MCF 10A (cell line): ENCODE data around the gene MISFA. TPM values are rescaled to one million over a fixed set of nuclear protein-coding genes. Genes with fewer than 3 reads are reported as not detected.

Experiments
- BruUV-seq: library from RNA; stranded (reverse); fragments of 400-500 nt; replicated peaks from 2 replicates; lab custom pipeline; 2021; lab: Mats Ljungman, UMichigan
- CTCF ChIA-PET: fragments of 300-600 bp; sonication (Branson Sonifier 250); formaldehyde crosslinking; extraction: SDS; loops from one replicate; lab custom pipeline; 2021; ENCODE audit warnings: antibody characterized with exemption, inconsistent platforms; lab: Yijun Ruan, JAX
- POLR2A ChIA-PET: fragments of 300-600, 350-650 bp; sonication (Branson Sonifier 250); formaldehyde crosslinking; extraction: SDS; loops from one replicate; lab custom pipeline; 2020; ENCODE audit warnings: antibody characterized with exemption, inconsistent platforms; lab: Yijun Ruan, JAX
- DNase-seq: peaks from one replicate; pipeline ENCODE4 v3.0.0-alpha.2; 2018; ENCODE audit not compliant: unreplicated experiment
- H3K27ac Mint-ChIP-seq: one replicate; pipeline ENCODE4 v1.8.0; 2022; ENCODE audit warnings: mild to moderate bottlenecking, low read depth, mixed read lengths; ENCODE audit not compliant: unreplicated experiment
- H3K27me3 Mint-ChIP-seq: one replicate; pipeline ENCODE4 v1.8.0; 2022; ENCODE audit warnings: mixed read lengths; ENCODE audit not compliant: insufficient read depth, unreplicated experiment
- H3K36me3 Mint-ChIP-seq: one replicate; pipeline ENCODE4 v1.8.0; 2022; ENCODE audit warnings: mild to moderate bottlenecking, moderate library complexity, mixed read lengths; ENCODE audit not compliant: insufficient read depth, unreplicated experiment
- H3K4me1 Mint-ChIP-seq: one replicate; pipeline ENCODE4 v1.8.0; 2022; ENCODE audit warnings: mixed read lengths; ENCODE audit not compliant: insufficient read depth, unreplicated experiment
- H3K4me3 Mint-ChIP-seq: one replicate; pipeline ENCODE4 v1.8.0; 2022; ENCODE audit warnings: mild to moderate bottlenecking, moderate library complexity, mixed read lengths; ENCODE audit not compliant: unreplicated experiment
- H3K9me3 Mint-ChIP-seq: one replicate; pipeline ENCODE4 v1.8.0; 2022; ENCODE audit warnings: mixed read lengths; ENCODE audit not compliant: unreplicated experiment
- CTCF ChIP-seq: fragments of 200-600 bp; IDR thresholded peaks from one replicate; pipeline ENCODE4 v1.8.0; 2022; ENCODE audit warnings: antibody characterized with exemption, mild to moderate bottlenecking; ENCODE audit not compliant: unreplicated experiment
- intact Hi-C: fragments of 100-400 bp; cut with micrococcal nuclease; formaldehyde crosslinking; loops from 2 replicates; pipeline ENCODE4 v1.14.1; 2022
- total RNA-seq: library from RNA; stranded (reverse); gene quantifications from 2 replicates; pipeline ENCODE4 v1.2.3, GENCODE V29; 2022

MISFA gene
- total RNA-seq, 1 experiment from 2014 or later: 2.4 TPM

DNA sequence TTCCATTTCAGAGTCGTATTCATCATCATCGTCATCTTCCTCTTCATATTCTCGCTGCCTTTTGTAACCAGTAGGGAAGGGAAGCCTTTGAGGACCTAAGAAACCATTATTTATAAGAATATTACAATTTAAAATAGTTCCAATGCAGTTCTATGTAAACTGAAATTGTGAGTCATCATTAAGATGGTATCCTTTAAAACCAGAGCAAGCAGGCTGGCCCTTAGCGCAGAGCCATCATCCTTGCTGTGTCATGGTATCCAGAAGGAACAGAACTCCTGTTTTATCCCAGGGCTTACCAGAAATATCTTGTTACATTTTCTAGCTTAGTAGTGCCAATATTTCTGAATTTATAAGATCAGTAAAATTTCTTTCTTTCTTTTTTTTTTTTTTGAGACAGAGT lies 12.8 kb downstream of the MISFA start:
- Mint-ChIP-seq H3K36me3 (peaks cover 69% of the 10 kb centered on the region), H3K27me3 (no peaks in the 10 kb centered on the region), H3K4me3 (no peak overlapping the region), H3K27ac (no peak overlapping the region), H3K9me3 (no peaks in the 10 kb centered on the region), H3K4me1 (no peaks in the 10 kb centered on the region)
- TF ChIP-seq CTCF: no peak
- no TSS peak for BruUV-seq
- intact Hi-C loops: no loop called here
- ChIA-PET POLR2A (interaction anchor here (1.0 kb wide), 1 partner anchor 19 kb away, joined by 3 read pairs; no protein-coding TSS in a partner anchor), CTCF (no interaction called here)
- DNase-seq: no peak

GRCh38 chr11:18614667-18615066 lies 15.1 kb downstream of the MISFA start:
- H3K27me3 Mint-ChIP-seq: no peaks in the 10 kb centered on the region
- ChIA-PET POLR2A (no interaction called here), CTCF (interaction anchor here (1.1 kb wide), 1 partner anchor 12 kb away, joined by 3 read pairs; no protein-coding TSS in a partner anchor)
- no peak for TF ChIP-seq CTCF
- BruUV-seq: no TSS peak
- DNase-seq: no peak
- H3K36me3 Mint-ChIP-seq: peaks cover 65% of the 10 kb centered on the region
- no peak overlapping the region for H3K27ac Mint-ChIP-seq
- intact Hi-C loops: no loop called here
- peaks cover 15% of the 10 kb centered on the region for H3K4me1 Mint-ChIP-seq
- H3K4me3 Mint-ChIP-seq: no peak overlapping the region
- no peaks in the 10 kb centered on the region for H3K9me3 Mint-ChIP-seq

DNA sequence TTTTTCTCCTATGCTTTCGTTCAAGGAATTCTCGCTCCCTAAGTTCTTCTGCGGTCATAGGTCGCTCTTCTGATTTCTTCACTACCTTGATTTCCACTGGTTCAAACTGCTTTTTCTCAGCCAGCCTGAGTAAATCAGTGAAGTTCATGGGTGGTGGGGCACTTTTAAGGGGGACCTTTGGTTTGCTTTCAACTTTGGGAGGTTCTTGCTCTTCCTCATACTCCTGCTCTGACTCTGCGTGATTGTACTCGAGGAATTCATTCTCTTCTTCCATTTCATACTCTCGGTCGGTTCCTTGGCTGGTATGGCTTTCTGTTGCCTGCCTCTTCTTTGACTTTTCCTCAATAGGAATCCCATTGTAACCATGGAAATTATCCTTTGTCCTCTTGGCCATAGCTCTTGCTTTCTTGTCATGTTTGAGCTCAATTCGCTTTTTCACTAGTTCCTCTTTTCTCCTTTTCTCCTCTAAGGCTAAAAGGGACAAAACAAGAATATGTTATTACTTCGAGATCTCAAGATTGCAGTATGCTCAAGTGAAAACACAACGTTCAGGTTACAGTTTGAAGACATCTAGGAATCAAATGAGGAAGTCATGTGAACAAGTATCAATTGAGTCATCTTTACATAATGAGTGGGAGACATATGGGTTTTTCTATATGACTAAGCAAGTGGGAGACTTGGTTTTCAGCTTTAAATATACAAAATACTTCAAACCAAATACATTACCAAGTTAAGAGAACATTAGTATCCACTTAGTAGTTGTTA lies 16.2 kb downstream of the MISFA start:
- Mint-ChIP-seq H3K36me3 (peaks cover 53% of the 10 kb centered on the region), H3K4me1 (peaks cover 15% of the 10 kb centered on the region), H3K27ac (no peak overlapping the region), H3K9me3 (no peaks in the 10 kb centered on the region), H3K4me3 (no peak overlapping the region), H3K27me3 (no peaks in the 10 kb centered on the region)
- POLR2A ChIA-PET: no interaction called here
- TF ChIP-seq CTCF: no peak
- no TSS peak for BruUV-seq
- CTCF ChIA-PET: interaction anchor here (0.8 to 1.5 kb wide), 2 partner anchors 17 to 152 kb away, joined by 3 read pairs; partner anchors contain the start of gene MISFA
- intact Hi-C loops: no loop called here
- DNase-seq: no peak

- Mint-ChIP-seq H3K27ac (peak overlapping the region; percentile 33), H3K4me3 (no peak overlapping the region), H3K9me3 (no peaks in the 10 kb centered on the region), H3K4me1 (peaks cover 15% of the 10 kb centered on the region), H3K36me3 (peaks cover 34% of the 10 kb centered on the region), H3K27me3 (no peaks in the 10 kb centered on the region)
- ChIA-PET CTCF (interaction anchor here (0.5 to 0.8 kb wide), 2 partner anchors 21 to 236 kb away, joined by 3 read pairs; no protein-coding TSS in a partner anchor), POLR2A (interaction anchor here (1.2 to 4.2 kb wide), 3 partner anchors 11 to 30 kb away, joined by 8 to 31 read pairs (median 12); partner anchors contain the start of genes SPTY2D1 and UEVLD)
- no peak for TF ChIP-seq CTCF
- no peak for DNase-seq
- intact Hi-C loops: no loop called here
- BruUV-seq: no TSS peak
These were observed 18.2 kb downstream of the MISFA start for GRCh38 chr11:18617688-18618341.
